ENCODE data around the gene SEPTIN8.
A peak's percentile ranks its signal among the peaks of the same experiment; 100 is the strongest.

Gene SEPTIN8

GRCh38 chr5:132819468-132819867 is 42.4 kb upstream of the SEPTIN8 start:
- H3K27me3 ChIP-seq (replicated peaks): no peaks in the 10 kb centered on the region
- TF ChIP-seq CTCF (IDR thresholded peaks at IDR 0.05; ENCODE audit: low read depth, low read length, missing control alignments): no peak
- peak overlapping the region; percentile 33 for H3K4me3 ChIP-seq (ENCODE audit: low read depth, low read length)
- no peak for DNase-seq
- in situ Hi-C loops (cut with HindIII; ENCODE audit: low pct_ligation_motif_present, low sequenced_read_pairs): no loop called here
- no peak overlapping the region for H3K27ac ChIP-seq
- H3K36me3 ChIP-seq (replicated peaks): no peaks in the 10 kb centered on the region

GRCh38 chr5:132817011-132817410 is 40.0 kb upstream of the SEPTIN8 start:
- H3K4me3 ChIP-seq (ENCODE audit: low read depth, low read length): no peak overlapping the region
- in situ Hi-C loops (cut with HindIII; ENCODE audit: low pct_ligation_motif_present, low sequenced_read_pairs): no loop called here
- H3K27me3 ChIP-seq (replicated peaks): peaks cover 14% of the 10 kb centered on the region
- no peak for DNase-seq
- no peak overlapping the region for H3K27ac ChIP-seq
- no peak for TF ChIP-seq CTCF (IDR thresholded peaks at IDR 0.05; ENCODE audit: low read depth, low read length, missing control alignments)
- H3K36me3 ChIP-seq (replicated peaks): no peaks in the 10 kb centered on the region

GRCh38 chr5:132816554-132816953 is 39.5 kb upstream of the SEPTIN8 start:
- in situ Hi-C loops (cut with HindIII; ENCODE audit: low pct_ligation_motif_present, low sequenced_read_pairs): no loop called here
- H3K27ac ChIP-seq: no peak overlapping the region
- H3K4me3 ChIP-seq (ENCODE audit: low read depth, low read length): no peak overlapping the region
- H3K36me3 ChIP-seq (replicated peaks): no peaks in the 10 kb centered on the region
- TF ChIP-seq CTCF (IDR thresholded peaks at IDR 0.05; ENCODE audit: low read depth, low read length, missing control alignments): no peak
- H3K27me3 ChIP-seq (replicated peaks): peaks cover 19% of the 10 kb centered on the region
- DNase-seq: no peak

GRCh38 chr5:132816083-132816482 is 39.0 kb upstream of the SEPTIN8 start:
- H3K36me3 ChIP-seq (replicated peaks): no peaks in the 10 kb centered on the region
- no peak overlapping the region for H3K4me3 ChIP-seq (ENCODE audit: low read depth, low read length)
- DNase-seq: no peak
- no peak overlapping the region for H3K27ac ChIP-seq
- in situ Hi-C loops (cut with HindIII; ENCODE audit: low pct_ligation_motif_present, low sequenced_read_pairs): no loop called here
- peaks cover 19% of the 10 kb centered on the region for H3K27me3 ChIP-seq (replicated peaks)
- TF ChIP-seq CTCF (IDR thresholded peaks at IDR 0.05; ENCODE audit: low read depth, low read length, missing control alignments): no peak

GRCh38 chr5:132815454-132815853 is 38.4 kb upstream of the SEPTIN8 start:
- TF ChIP-seq CTCF (IDR thresholded peaks at IDR 0.05; ENCODE audit: low read depth, low read length, missing control alignments): no peak
- Histone ChIP-seq H3K27me3 (replicated peaks) (peaks cover 19% of the 10 kb centered on the region), H3K4me3 (ENCODE audit: low read depth, low read length) (no peak overlapping the region), H3K27ac (no peak overlapping the region), H3K36me3 (replicated peaks) (no peaks in the 10 kb centered on the region)
- in situ Hi-C loops (cut with HindIII; ENCODE audit: low pct_ligation_motif_present, low sequenced_read_pairs): no loop called here
- DNase-seq: no peak

- H3K4me3 ChIP-seq (ENCODE audit: low read depth, low read length): no peak overlapping the region
- H3K27me3 ChIP-seq (replicated peaks): peaks cover 19% of the 10 kb centered on the region
- in situ Hi-C loops (cut with HindIII; ENCODE audit: low pct_ligation_motif_present, low sequenced_read_pairs): no loop called here
- DNase-seq: no peak
- H3K27ac ChIP-seq: no peak overlapping the region
- no peaks in the 10 kb centered on the region for H3K36me3 ChIP-seq (replicated peaks)
- TF ChIP-seq CTCF (IDR thresholded peaks at IDR 0.05; ENCODE audit: low read depth, low read length, missing control alignments): no peak
Measured at GRCh38 chr5:132814503-132815294, 37.7 kb upstream of the SEPTIN8 start.
